PC-9 (cell line): ENCODE measurements around the gene ISLR2. TPM values are rescaled to one million over a fixed set of nuclear protein-coding genes. Genes with fewer than 3 reads are reported as not detected.

Source experiments
- BruUV-seq: library from RNA; stranded (reverse); fragments of 400-500 nt; replicated peaks from 2 replicates; lab custom pipeline; 2021; lab: Mats Ljungman, UMichigan
- CTCF ChIA-PET: fragments of 300-600 bp; sonication (Branson Sonifier 250); formaldehyde crosslinking; loops from one replicate; lab custom pipeline; 2022; ENCODE audit warnings: antibody characterized with exemption; lab: Charles Lee
- POLR2A ChIA-PET: fragments of 300-600 bp; sonication (Branson Sonifier 250); formaldehyde crosslinking; loops from one replicate; lab custom pipeline; 2022; ENCODE audit warnings: antibody characterized with exemption; ENCODE audit not compliant: unreplicated experiment; lab: Charles Lee
- DNase-seq, 2 experiments: peaks; one replicate each; pipeline versions ENCODE4 v3.0.0 to v3.0.0-alpha.2; 2015 to 2022; ENCODE audit warnings: mixed read lengths in 1 of 2
- H2AFZ ChIP-seq: fragments of 200-600 bp; sonication (generic); 2 replicates; pipeline ENCODE4 v1.8.1; 2017; ENCODE audit warnings: antibody characterized with exemption
- H3F3A ChIP-seq: fragments of 200-600 bp; sonication (generic); 2 replicates; pipeline ENCODE4 v1.8.1; 2017; ENCODE audit warnings: antibody characterized with exemption, mild to moderate bottlenecking, low read depth; ENCODE audit not compliant: insufficient read depth
- H3K27ac ChIP-seq: fragments of 200-600 bp; sonication (generic); 2 replicates; pipeline ENCODE4 v1.6.1; 2016; ENCODE audit warnings: mixed run types
- H3K27me3 ChIP-seq: fragments of 200-600 bp; sonication (generic); 2 replicates; pipeline ENCODE4 v1.6.1; 2016; ENCODE audit warnings: low read depth, mixed run types; ENCODE audit not compliant: insufficient read depth
- H3K36me3 ChIP-seq: fragments of 200-600 bp; sonication (generic); 2 replicates; pipeline ENCODE4 v1.6.1; 2016; ENCODE audit warnings: low read depth, mixed run types
- H3K4me1 ChIP-seq: fragments of 200-600 bp; sonication (generic); replicated peaks from 2 replicates; pipeline ENCODE4 v1.6.1; 2016; ENCODE audit warnings: mixed run types; ENCODE audit not compliant: insufficient read depth
- H3K4me2 ChIP-seq: fragments of 200-600 bp; sonication (generic); 2 replicates; pipeline ENCODE4 v1.6.1; 2017; ENCODE audit warnings: mixed run types
- H3K4me3 ChIP-seq: fragments of 200-600 bp; sonication (generic); 2 replicates; pipeline ENCODE4 v1.6.1; 2016; ENCODE audit warnings: mixed run types
- H3K79me2 ChIP-seq: fragments of 200-600 bp; sonication (generic); 2 replicates; pipeline ENCODE4 v1.6.1; 2017; ENCODE audit warnings: low read depth, mixed run types
- H3K9me2 ChIP-seq: fragments of 200-600 bp; sonication (generic); 2 replicates; pipeline ENCODE4 v1.8.1; 2017; ENCODE audit warnings: mild to moderate bottlenecking; ENCODE audit not compliant: insufficient read depth
- H3K9me3 ChIP-seq: fragments of 200-600 bp; sonication (generic); 2 replicates; pipeline ENCODE4 v1.8.1; 2016; ENCODE audit warnings: low read depth; ENCODE audit not compliant: insufficient read depth
- H4K20me1 ChIP-seq: fragments of 200-600 bp; sonication (generic); 2 replicates; pipeline ENCODE4 v1.8.1; 2017; ENCODE audit not compliant: insufficient read depth
- CTCF ChIP-seq: fragments of 200-600 bp; sonication (generic); conservative IDR thresholded peaks from 2 replicates; pipeline ENCODE4 v1.6.1; 2017; ENCODE audit warnings: mixed run types, antibody characterized with exemption, mild to moderate bottlenecking, moderate library complexity
- EZH2 ChIP-seq: fragments of 200-600 bp; sonication (generic); IDR thresholded peaks from 2 replicates; pipeline ENCODE4 v1.8.0; 2017; ENCODE audit warnings: antibody characterized with exemption, low read depth
- intact Hi-C: fragments of 100-400 bp; cut with micrococcal nuclease; formaldehyde crosslinking; loops from one replicate; pipeline ENCODE4 v1.10.0; 2022; ENCODE audit not compliant: unreplicated experiment
- total RNA-seq: library from RNA; stranded (reverse); gene quantifications from 2 replicates; pipeline ENCODE4 v1.2.3, GENCODE V29; 2021

Gene ISLR2
- total RNA-seq, 1 experiment from 2014 or later: 0.15 TPM

- no peaks in the 10 kb centered on the region for H3K79me2 ChIP-seq
- H3F3A ChIP-seq: no peaks in the 10 kb centered on the region
- no peaks in the 10 kb centered on the region for H3K9me2 ChIP-seq
- no peaks in the 10 kb centered on the region for H4K20me1 ChIP-seq
- no peak overlapping the region for H2AFZ ChIP-seq
- TF ChIP-seq EZH2 (no peak), CTCF (no peak)
- H3K4me1 ChIP-seq: no peaks in the 10 kb centered on the region; the same call in 1 of the 2 replicates
- H3K27ac ChIP-seq: no peak overlapping the region
- DNase-seq: no peak
- H3K4me2 ChIP-seq: no peak overlapping the region
- H3K36me3 ChIP-seq: no peaks in the 10 kb centered on the region
- intact Hi-C loops: no loop called here
- no TSS peak for BruUV-seq
- H3K27me3 ChIP-seq: no peaks in the 10 kb centered on the region
- no peaks in the 10 kb centered on the region for H3K9me3 ChIP-seq
- ChIA-PET CTCF (no interaction called here), POLR2A (no interaction called here)
- no peak overlapping the region for H3K4me3 ChIP-seq
These were observed 37.5 kb downstream of the ISLR2 start for GRCh38 chr15:74167891-74168331.

- Histone ChIP-seq H3K79me2 (no peaks in the 10 kb centered on the region), H4K20me1 (no peaks in the 10 kb centered on the region), H2AFZ (no peak overlapping the region), H3K27me3 (no peaks in the 10 kb centered on the region), H3K4me3 (no peak overlapping the region), H3K9me3 (no peaks in the 10 kb centered on the region), H3F3A (no peaks in the 10 kb centered on the region), H3K4me1 (peaks cover 8% of the 10 kb centered on the region), H3K36me3 (no peaks in the 10 kb centered on the region), H3K9me2 (no peaks in the 10 kb centered on the region), H3K27ac (no peak overlapping the region), H3K4me2 (no peak overlapping the region)
- CTCF ChIA-PET: no interaction called here
- TF ChIP-seq EZH2 (no peak), CTCF (no peak)
- intact Hi-C loops: no loop called here
- BruUV-seq: no TSS peak
- POLR2A ChIA-PET: no interaction called here
- no peak for DNase-seq
These were observed 38.3 kb downstream of the ISLR2 start for GRCh38 chr15:74168711-74169126.

- Histone ChIP-seq H3K79me2 (no peaks in the 10 kb centered on the region), H3K9me3 (no peaks in the 10 kb centered on the region), H3K27me3 (no peaks in the 10 kb centered on the region), H3K4me2 (no peak overlapping the region), H2AFZ (no peak overlapping the region), H3K4me3 (no peak overlapping the region), H3K36me3 (no peaks in the 10 kb centered on the region), H3F3A (no peaks in the 10 kb centered on the region), H3K27ac (no peak overlapping the region), H4K20me1 (no peaks in the 10 kb centered on the region), H3K9me2 (no peaks in the 10 kb centered on the region), H3K4me1 (peaks cover 9% of the 10 kb centered on the region)
- BruUV-seq: no TSS peak
- TF ChIP-seq EZH2 (no peak), CTCF (no peak)
- CTCF ChIA-PET: no interaction called here
- DNase-seq: no peak
- POLR2A ChIA-PET: no interaction called here
- intact Hi-C loops: no loop called here
These were observed 39.9 kb downstream of the ISLR2 start for GRCh38 chr15:74170071-74170844.
